WTC11 (cell line): ENCODE measurements around the gene MOB3B. TPM values are rescaled to one million over a fixed set of nuclear protein-coding genes. Genes with fewer than 3 reads are reported as not detected.

ENCODE experiments used
- ATAC-seq: fragments of 200-7000 bp; cut with Tn5 transposase; 2 replicates; pipeline ENCODE4 v1.10.0; 2021; ENCODE audit warnings: mild to moderate bottlenecking, moderate library complexity
- CTCF ChIA-PET: fragments of 300-600 bp; sonication (Branson Sonifier 250); formaldehyde crosslinking; loops from one replicate; lab custom pipeline; 2021; ENCODE audit warnings: antibody characterized with exemption; lab: Charles Lee
- POLR2A ChIA-PET: fragments of 350-600 bp; sonication (Branson Sonifier 250); formaldehyde crosslinking; loops from one replicate; lab custom pipeline; 2021; ENCODE audit warnings: antibody characterized with exemption; lab: Charles Lee
- DNase-seq: peaks from one replicate; pipeline ENCODE4 v3.0.0; 2021; ENCODE audit warnings: low spot score
- H3K27ac Mint-ChIP-seq: 2 replicates; pipeline ENCODE4 v1.8.0; 2021; ENCODE audit warnings: mixed read lengths
- H3K27me3 Mint-ChIP-seq: 2 replicates; pipeline ENCODE4 v1.8.0; 2021; ENCODE audit warnings: low read depth, mild to moderate bottlenecking, moderate library complexity, mixed read lengths
- H3K36me3 Mint-ChIP-seq: 2 replicates; pipeline ENCODE4 v1.8.0; 2021; ENCODE audit warnings: mixed read lengths
- H3K4me1 Mint-ChIP-seq: 2 replicates; pipeline ENCODE4 v1.8.0; 2022; ENCODE audit warnings: mixed read lengths
- H3K4me3 Mint-ChIP-seq: 2 replicates; pipeline ENCODE4 v1.8.0; 2021; ENCODE audit warnings: mild to moderate bottlenecking, moderate library complexity, mixed read lengths
- H3K9me3 Mint-ChIP-seq: 2 replicates; pipeline ENCODE4 v1.8.0; 2021; ENCODE audit warnings: mixed read lengths
- CBFB ChIP-seq: sonication (generic); formaldehyde crosslinking; IDR thresholded peaks from 2 replicates; pipeline ENCODE4 v1.8.1; 2022; ENCODE audit warnings: mild to moderate bottlenecking, low read depth, missing genetic modification reagents
- ESRRA ChIP-seq: sonication (generic); formaldehyde crosslinking; IDR thresholded peaks from 2 replicates; pipeline ENCODE4 v1.8.1; 2022; ENCODE audit warnings: mild to moderate bottlenecking, missing genetic modification reagents, borderline replicate concordance
- FOXJ3 ChIP-seq: sonication (generic); formaldehyde crosslinking; IDR thresholded peaks from 2 replicates; pipeline ENCODE4 v1.9.0; 2021; ENCODE audit warnings: missing genetic modification reagents, mild to moderate bottlenecking, borderline replicate concordance
- GTF2I ChIP-seq: fragments of 250-450 bp; sonication (Bioruptor Pico); conservative IDR thresholded peaks from 2 replicates; pipeline ENCODE4 v1.4.0; 2021; ENCODE audit warnings: mild to moderate bottlenecking
- HMGA2 ChIP-seq: fragments of 250-450 bp; sonication (Bioruptor Pico); IDR thresholded peaks from 2 replicates; pipeline ENCODE4 v1.4.0; 2021; ENCODE audit warnings: mild to moderate bottlenecking, moderate library complexity
- NR3C1 ChIP-seq: sonication (generic); formaldehyde crosslinking; conservative IDR thresholded peaks from 2 replicates; pipeline ENCODE4 v1.8.1; 2023; ENCODE audit warnings: low read depth, mild to moderate bottlenecking, missing genetic modification reagents
- ZNF423 ChIP-seq: fragments of 250-450 bp; sonication (Bioruptor Pico); IDR thresholded peaks from 2 replicates; pipeline ENCODE4 v2.1.2; 2022; ENCODE audit warnings: mild to moderate bottlenecking, moderate library complexity
- total RNA-seq: library from RNA; stranded (reverse); gene quantifications from 3 replicates; pipeline ENCODE4 v1.2.3, GENCODE V29; 2021
- TF ChIP-seq, protein P1 (sequence below): sonication (generic); formaldehyde crosslinking; IDR thresholded peaks from 2 replicates; pipeline ENCODE4 v1.8.1; 2022; ENCODE audit warnings: mild to moderate bottlenecking, moderate library complexity, missing genetic modification reagents
- TF ChIP-seq, protein P2 (sequence below): sonication (generic); formaldehyde crosslinking; IDR thresholded peaks from 2 replicates; pipeline ENCODE4 v1.8.0; 2022; ENCODE audit warnings: mild to moderate bottlenecking, missing genetic modification reagents
- TF ChIP-seq, protein P3 (sequence below): fragments of 250-450 bp; sonication (Bioruptor Pico); conservative IDR thresholded peaks from 2 replicates; pipeline ENCODE4 v1.9.0; 2021; ENCODE audit warnings: mild to moderate bottlenecking
- TF ChIP-seq, protein P4 (sequence below): sonication (generic); formaldehyde crosslinking; IDR thresholded peaks from 2 replicates; pipeline ENCODE4 v1.8.1; 2023; ENCODE audit warnings: mild to moderate bottlenecking, missing genetic modification reagents, borderline replicate concordance
- TF ChIP-seq, protein P5 (sequence below): sonication (generic); formaldehyde crosslinking; IDR thresholded peaks from 2 replicates; pipeline ENCODE4 v1.8.0; 2023; ENCODE audit warnings: mild to moderate bottlenecking, missing genetic modification reagents

Gene MOB3B
- total RNA-seq, 1 experiment from 2014 or later = 25.1 TPM

GRCh38 chr9:27396495-27396894 lies 133.1 kb downstream of the MOB3B start:
- POLR2A ChIA-PET = interaction anchor here (0.6 kb wide), 1 partner anchor 19 kb away, joined by 3 read pairs; no protein-coding TSS in a partner anchor
- no peak for ATAC-seq
- H3K4me3 Mint-ChIP-seq = no peak overlapping the region
- no peak overlapping the region for H3K27ac Mint-ChIP-seq
- peaks cover 8% of the 10 kb centered on the region for H3K27me3 Mint-ChIP-seq
- TF ChIP-seq GTF2I (CRISPR knock-in tag) (no peak), CBFB (CRISPR knock-in tag) (no peak), FOXJ3 (CRISPR knock-in tag) (no peak)
- TF ChIP-seq, protein P1, sequence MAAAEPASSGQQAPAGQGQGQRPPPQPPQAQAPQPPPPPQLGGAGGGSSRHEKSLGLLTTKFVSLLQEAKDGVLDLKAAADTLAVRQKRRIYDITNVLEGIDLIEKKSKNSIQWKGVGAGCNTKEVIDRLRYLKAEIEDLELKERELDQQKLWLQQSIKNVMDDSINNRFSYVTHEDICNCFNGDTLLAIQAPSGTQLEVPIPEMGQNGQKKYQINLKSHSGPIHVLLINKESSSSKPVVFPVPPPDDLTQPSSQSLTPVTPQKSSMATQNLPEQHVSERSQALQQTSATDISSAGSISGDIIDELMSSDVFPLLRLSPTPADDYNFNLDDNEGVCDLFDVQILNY (CRISPR knock-in tag) = no peak
- TF ChIP-seq, all 79 proteins: peak for 0
- Mint-ChIP-seq H3K4me1 (peaks cover 67% of the 10 kb centered on the region), H3K36me3 (no peaks in the 10 kb centered on the region), H3K9me3 (peaks cover 5% of the 10 kb centered on the region; the same call in 1 of the 2 replicates)
- no peak for DNase-seq
- CTCF ChIA-PET = no interaction called here

GRCh38 chr9:27395484-27395921 lies 134.1 kb downstream of the MOB3B start:
- TF ChIP-seq ZNF423 (CRISPR knock-in tag) (no peak), NR3C1 (CRISPR knock-in tag) (no peak), ESRRA (no peak), HMGA2 (CRISPR knock-in tag) (no peak)
- TF ChIP-seq, protein P2, sequence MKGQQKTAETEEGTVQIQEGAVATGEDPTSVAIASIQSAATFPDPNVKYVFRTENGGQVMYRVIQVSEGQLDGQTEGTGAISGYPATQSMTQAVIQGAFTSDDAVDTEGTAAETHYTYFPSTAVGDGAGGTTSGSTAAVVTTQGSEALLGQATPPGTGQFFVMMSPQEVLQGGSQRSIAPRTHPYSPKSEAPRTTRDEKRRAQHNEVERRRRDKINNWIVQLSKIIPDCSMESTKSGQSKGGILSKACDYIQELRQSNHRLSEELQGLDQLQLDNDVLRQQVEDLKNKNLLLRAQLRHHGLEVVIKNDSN (CRISPR knock-in tag) = no peak
- TF ChIP-seq, protein P3, sequence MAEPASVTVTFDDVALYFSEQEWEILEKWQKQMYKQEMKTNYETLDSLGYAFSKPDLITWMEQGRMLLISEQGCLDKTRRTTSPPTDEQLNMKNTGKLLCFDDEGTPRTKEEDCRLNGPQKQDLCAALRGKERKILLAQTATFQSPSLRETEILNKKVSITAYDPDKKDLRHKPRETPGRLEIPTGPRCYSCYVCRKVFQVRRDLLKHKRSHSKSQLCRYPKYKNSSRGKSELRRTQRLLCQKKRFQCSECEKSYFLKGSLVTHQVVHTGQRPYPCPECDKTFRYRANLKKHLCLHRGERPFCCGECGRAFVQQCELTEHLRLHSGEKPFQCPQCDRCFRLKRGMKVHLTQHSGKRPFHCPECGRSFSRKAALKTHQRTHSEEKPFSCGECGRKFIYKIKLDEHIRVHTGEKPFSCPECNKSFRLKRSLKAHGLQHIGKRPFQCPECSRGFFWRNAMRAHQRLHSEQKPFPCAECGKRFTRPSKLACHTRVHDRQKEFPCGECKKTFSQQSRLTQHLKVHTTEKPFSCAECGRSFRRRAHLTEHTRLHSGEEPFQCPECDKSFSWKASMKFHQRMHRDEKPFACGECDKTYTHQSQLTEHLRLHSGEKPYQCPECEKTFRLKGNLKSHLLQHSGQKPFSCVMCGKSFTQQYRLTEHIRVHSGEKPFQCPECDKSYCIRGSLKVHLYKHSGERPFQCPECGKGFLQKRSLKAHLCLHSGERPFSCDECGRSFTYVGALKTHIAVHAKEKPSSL (CRISPR knock-in tag) = no peak
- TF ChIP-seq, protein P4, sequence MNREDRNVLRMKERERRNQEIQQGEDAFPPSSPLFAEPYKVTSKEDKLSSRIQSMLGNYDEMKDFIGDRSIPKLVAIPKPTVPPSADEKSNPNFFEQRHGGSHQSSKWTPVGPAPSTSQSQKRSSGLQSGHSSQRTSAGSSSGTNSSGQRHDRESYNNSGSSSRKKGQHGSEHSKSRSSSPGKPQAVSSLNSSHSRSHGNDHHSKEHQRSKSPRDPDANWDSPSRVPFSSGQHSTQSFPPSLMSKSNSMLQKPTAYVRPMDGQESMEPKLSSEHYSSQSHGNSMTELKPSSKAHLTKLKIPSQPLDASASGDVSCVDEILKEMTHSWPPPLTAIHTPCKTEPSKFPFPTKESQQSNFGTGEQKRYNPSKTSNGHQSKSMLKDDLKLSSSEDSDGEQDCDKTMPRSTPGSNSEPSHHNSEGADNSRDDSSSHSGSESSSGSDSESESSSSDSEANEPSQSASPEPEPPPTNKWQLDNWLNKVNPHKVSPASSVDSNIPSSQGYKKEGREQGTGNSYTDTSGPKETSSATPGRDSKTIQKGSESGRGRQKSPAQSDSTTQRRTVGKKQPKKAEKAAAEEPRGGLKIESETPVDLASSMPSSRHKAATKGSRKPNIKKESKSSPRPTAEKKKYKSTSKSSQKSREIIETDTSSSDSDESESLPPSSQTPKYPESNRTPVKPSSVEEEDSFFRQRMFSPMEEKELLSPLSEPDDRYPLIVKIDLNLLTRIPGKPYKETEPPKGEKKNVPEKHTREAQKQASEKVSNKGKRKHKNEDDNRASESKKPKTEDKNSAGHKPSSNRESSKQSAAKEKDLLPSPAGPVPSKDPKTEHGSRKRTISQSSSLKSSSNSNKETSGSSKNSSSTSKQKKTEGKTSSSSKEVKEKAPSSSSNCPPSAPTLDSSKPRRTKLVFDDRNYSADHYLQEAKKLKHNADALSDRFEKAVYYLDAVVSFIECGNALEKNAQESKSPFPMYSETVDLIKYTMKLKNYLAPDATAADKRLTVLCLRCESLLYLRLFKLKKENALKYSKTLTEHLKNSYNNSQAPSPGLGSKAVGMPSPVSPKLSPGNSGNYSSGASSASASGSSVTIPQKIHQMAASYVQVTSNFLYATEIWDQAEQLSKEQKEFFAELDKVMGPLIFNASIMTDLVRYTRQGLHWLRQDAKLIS (CRISPR knock-in tag) = no peak
- TF ChIP-seq, protein P5, sequence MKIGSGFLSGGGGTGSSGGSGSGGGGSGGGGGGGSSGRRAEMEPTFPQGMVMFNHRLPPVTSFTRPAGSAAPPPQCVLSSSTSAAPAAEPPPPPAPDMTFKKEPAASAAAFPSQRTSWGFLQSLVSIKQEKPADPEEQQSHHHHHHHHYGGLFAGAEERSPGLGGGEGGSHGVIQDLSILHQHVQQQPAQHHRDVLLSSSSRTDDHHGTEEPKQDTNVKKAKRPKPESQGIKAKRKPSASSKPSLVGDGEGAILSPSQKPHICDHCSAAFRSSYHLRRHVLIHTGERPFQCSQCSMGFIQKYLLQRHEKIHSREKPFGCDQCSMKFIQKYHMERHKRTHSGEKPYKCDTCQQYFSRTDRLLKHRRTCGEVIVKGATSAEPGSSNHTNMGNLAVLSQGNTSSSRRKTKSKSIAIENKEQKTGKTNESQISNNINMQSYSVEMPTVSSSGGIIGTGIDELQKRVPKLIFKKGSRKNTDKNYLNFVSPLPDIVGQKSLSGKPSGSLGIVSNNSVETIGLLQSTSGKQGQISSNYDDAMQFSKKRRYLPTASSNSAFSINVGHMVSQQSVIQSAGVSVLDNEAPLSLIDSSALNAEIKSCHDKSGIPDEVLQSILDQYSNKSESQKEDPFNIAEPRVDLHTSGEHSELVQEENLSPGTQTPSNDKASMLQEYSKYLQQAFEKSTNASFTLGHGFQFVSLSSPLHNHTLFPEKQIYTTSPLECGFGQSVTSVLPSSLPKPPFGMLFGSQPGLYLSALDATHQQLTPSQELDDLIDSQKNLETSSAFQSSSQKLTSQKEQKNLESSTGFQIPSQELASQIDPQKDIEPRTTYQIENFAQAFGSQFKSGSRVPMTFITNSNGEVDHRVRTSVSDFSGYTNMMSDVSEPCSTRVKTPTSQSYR (CRISPR knock-in tag) = no peak
- Mint-ChIP-seq H3K4me1 (peaks cover 70% of the 10 kb centered on the region), H3K27me3 (peaks cover 3% of the 10 kb centered on the region), H3K9me3 (peaks cover 5% of the 10 kb centered on the region; the same call in 1 of the 2 replicates), H3K36me3 (no peaks in the 10 kb centered on the region), H3K4me3 (no peak overlapping the region), H3K27ac (peak overlapping the region; percentile 13; the same call in 1 of the 2 replicates)
- ChIA-PET CTCF (no interaction called here), POLR2A (no interaction called here)
- DNase-seq (no peak), ATAC-seq (peak; percentile 82)
